ENCODE data around the gene OR8B4.

The OR8B4 gene, protein sequence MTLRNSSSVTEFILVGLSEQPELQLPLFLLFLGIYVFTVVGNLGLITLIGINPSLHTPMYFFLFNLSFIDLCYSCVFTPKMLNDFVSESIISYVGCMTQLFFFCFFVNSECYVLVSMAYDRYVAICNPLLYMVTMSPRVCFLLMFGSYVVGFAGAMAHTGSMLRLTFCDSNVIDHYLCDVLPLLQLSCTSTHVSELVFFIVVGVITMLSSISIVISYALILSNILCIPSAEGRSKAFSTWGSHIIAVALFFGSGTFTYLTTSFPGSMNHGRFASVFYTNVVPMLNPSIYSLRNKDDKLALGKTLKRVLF

DNA sequence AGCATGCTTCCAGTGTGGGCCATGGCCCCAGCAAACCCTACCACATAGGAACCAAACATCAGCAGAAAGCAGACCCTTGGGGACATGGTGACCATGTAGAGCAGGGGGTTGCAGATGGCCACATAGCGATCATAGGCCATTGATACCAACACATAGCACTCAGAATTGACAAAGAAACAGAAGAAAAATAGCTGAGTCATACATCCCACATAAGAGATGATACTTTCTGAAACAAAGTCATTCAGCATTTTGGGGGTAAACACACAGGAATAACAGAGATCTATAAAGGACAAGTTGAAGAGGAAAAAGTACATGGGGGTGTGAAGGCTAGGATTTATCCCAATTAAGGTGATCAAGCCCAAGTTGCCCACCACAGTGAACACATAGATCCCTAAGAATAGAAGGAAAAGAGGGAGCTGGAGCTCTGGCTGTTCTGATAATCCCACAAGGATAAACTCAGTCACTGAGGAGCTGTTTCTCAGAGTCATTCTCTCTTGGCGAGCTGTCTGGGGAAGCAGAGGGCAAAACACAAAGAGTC lies at the start of gene OR8B4:
OR8B4 (minus strand) TSS at position 488 of the 538 bp plus-strand sequence; CDS start at position 488, 0 bp downstream.
- TF ChIP-seq, protein P1, sequence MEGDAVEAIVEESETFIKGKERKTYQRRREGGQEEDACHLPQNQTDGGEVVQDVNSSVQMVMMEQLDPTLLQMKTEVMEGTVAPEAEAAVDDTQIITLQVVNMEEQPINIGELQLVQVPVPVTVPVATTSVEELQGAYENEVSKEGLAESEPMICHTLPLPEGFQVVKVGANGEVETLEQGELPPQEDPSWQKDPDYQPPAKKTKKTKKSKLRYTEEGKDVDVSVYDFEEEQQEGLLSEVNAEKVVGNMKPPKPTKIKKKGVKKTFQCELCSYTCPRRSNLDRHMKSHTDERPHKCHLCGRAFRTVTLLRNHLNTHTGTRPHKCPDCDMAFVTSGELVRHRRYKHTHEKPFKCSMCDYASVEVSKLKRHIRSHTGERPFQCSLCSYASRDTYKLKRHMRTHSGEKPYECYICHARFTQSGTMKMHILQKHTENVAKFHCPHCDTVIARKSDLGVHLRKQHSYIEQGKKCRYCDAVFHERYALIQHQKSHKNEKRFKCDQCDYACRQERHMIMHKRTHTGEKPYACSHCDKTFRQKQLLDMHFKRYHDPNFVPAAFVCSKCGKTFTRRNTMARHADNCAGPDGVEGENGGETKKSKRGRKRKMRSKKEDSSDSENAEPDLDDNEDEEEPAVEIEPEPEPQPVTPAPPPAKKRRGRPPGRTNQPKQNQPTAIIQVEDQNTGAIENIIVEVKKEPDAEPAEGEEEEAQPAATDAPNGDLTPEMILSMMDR (IDR thresholded peaks at IDR 0.05), result no peak

DNA sequence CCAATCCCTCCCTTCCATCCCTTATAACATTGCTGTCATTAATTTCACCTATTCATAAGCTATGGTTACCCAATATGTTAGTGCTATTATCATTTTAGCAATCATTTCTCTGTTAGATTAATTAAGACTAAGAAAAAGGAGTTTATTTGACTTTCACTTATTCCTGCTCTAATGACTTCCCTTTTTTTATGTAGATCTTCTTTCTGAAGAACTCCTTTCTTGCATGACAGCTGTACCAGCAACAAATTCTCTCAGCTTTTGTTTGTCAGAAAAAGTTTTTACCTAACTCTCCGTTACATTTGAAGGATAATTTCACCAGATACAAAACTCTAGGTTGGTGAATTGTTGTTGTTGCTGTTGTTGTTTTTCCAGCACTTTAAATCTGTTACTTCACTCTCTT lies 49.4 kb upstream of the OR8B4 start:
- TF ChIP-seq, protein P1 (IDR thresholded peaks at IDR 0.05), result no peak

DNA sequence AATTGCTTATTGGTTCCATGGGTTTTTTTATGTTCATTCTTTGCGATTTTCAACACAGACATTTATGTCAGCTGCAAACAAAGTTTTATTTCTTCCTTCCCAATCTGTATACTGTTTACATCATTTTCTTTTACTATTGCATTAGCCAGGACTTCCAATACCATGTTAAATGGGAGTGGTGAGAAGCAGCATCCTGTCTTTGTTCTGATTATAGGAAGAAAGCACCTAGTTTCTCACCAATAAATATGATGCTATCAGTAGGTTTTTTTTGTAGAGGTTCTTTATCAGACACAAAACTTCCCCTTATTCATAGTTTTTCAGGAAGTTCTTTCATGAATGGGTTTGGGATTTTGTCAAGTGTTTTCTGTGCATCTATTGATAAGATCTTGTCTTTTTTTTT lies 48.8 kb upstream of the OR8B4 start:
- TF ChIP-seq, protein P1 (IDR thresholded peaks at IDR 0.05), result no peak

DNA sequence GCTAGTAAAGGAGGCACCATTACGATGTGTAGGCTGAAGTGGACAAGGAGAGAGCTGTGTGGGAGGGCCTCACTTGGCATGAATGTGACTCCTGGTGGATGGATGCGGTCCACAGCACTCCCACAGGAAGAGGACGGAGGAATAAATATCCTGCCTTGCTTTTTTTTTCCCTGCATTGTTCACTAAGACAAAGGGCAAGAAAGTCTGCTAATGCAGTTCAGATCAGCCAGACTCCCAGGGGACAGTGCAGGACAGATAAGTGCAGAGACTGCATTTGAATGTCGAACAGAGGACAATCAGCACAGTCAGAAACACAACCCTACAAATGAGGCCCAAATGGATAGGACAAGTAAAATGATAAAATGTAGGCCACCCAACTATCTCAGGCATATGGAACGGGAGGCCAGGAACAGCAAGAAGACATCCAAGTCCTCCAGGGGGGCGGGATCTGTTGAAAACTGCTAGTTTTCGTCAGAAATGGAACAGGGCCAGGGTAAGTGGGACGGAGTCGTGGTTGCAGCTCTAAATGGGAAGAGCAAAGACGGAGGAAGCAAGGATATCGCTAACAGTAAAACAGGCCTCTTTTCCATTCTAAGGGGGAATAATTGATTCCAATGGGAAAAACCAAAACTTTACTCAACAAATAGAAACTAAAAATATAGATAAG lies 46.0 kb upstream of the OR8B4 start:
- TF ChIP-seq, protein P1 (IDR thresholded peaks at IDR 0.05), result no peak

DNA sequence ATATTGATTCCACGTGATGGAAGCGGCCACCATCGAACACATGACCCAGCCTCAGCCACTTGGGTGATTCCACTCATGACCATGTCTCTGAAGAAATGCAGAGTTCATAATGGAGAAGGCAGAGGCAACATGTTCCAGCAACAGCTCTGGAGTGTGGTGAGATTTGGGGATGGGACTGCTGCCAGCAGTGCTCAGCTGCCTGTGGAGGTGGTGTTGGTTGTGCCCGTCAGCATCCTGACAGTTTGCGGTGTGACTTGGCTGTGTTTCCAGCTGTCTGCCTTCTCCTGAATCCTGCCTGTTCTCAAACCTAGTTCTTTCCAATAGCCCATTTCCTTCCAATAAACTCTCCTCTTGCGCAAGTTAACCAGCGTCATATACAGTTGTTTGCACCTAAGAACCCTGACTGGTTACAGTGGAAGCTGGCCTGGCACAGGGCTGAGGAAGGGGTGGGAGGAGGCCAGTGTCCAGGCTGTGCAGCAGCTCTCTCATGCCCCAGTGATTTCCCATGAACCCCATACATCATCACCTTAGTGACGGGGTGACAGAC lies 42.8 kb upstream of the OR8B4 start:
- TF ChIP-seq, protein P1 (IDR thresholded peaks at IDR 0.05), result no peak

DNA sequence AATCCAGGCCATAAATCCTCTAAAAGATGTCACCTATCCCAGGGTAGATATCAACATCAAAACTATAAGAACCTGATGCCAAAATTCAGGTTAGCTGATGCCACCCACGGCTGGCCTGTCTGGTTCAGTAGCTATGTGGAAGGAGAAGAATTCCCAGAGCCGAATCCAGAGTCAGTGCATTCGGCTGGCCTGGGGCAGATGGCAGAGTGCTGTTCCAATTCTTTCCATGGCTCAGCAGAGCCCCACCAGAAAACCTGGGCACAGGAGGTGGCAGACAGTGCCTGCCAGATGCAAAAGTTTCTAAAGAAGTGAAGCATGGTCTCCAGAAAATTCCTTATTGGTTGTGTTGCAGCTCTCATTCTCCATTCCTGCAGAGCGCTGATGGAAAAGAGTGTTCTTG lies 40.7 kb upstream of the OR8B4 start:
- TF ChIP-seq, protein P1 (IDR thresholded peaks at IDR 0.05), result no peak

DNA sequence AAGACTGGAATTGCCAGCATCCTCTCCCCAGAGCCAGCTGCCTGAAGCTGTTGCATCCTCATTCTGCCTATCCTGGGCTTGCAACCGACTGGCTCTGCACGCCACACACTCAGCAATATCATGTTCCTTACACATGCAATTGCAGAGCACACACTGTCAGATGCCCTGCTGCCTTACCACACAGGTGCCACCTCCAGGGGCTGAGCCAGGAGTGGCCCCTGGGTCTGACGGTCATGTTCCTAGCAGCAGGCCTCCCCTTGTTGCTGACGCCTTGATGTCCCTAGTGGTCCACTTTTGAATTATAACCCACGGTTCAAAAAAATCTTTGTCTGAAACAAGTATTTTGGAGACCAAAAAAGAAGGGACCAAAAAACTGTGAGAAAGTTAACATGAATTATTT lies 39.3 kb upstream of the OR8B4 start:
- TF ChIP-seq, protein P1 (IDR thresholded peaks at IDR 0.05), result no peak

Measured in LNCAP (cell line).